Kidney capillary endothelial cell (primary cell): ENCODE results near the gene MIGA2.

Experiments
- DNase-seq: peaks from one replicate; pipeline ENCODE4 v3.0.0-alpha.2; 2018; ENCODE audit warnings: low spot score

The MIGA2 gene

DNA sequence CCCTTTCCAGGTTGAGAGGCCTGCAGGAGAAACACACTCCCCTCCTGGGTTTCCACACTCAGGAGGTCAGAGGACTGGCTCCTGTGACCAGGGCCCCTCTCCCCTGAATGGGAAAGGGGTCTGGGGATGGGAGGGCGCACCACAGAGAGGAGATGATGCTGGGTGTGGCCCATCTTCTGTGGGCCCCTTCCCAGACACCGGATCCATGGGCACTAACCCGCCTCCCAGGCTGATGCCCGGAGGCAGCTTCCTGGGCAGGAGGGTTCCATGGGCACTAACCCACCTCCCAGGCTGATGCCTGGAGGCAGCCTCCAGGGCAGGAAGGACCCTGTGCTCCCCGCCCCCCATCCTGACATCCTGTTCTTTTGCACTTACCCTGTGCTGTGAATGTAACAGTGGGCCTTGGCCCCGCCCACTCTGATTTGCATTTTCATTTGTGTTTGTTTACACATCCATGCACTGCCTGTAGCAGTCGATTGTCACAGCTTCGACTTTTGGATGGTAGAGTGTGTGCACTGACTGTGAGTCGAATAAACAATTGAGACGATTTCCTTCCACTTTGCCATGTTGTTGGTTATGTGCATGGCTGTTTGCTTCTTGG is 35.2 kb downstream of the MIGA2 start:
- no peak for DNase-seq

DNA sequence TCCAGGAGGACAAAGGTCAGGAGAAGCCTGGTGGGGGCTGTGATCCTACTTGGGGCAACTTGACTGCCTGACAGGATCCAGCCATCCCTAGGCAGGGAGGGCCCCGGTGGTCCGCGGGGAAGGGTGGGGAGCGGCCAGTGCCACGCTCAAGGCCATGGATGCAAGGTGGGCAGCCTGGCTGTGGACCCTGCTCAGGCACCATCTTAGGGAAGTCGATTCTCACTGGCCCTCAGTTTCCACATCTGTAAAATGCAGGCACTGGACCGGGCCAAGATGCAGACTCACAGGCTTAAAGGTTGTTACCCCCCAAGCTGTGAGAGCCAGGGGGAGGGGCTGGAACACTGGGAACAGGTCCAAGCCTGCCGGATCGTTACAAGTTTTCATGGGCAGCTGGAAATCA is 35.7 kb downstream of the MIGA2 start:
- no peak for DNase-seq

DNA sequence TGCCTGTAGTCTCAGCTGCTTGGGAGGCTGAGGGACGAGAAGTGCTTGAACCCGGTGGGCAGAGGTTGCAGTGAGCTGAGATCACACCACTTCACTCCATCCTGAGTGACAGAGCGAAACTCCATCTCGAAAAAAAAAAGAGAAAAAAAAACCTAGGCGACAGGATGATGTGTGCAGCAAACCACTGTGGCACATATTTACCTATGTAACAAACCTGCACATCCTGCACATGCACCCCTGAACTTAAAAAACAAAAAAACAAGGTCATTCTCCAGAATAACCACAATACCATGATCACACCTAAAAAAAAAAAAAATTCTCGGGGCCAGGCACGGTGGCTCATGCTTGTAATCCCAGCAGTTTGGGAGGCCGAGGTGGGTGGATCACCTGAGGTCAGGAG is 37.0 kb downstream of the MIGA2 start:
- DNase-seq: no peak

DNA sequence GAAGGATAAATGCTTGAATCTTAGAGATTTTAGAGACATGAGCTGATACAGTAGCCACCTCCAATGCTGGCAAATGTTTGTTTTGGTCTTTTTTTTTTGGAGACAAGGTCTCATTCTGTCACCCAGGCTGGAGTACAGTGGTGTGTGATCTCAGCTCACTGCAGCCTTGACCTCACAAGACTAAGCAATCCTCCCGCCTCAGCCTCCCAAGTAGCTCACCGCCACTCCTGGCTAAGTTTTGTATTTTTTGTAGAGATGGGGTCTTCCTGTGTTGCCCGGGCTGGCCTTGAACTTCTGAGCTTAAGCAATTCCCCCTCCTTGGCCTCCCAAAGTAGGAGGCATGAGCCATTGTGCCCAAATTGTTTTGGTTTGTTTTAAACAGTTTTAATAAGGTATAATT is 37.7 kb downstream of the MIGA2 start:
- no peak for DNase-seq

DNA sequence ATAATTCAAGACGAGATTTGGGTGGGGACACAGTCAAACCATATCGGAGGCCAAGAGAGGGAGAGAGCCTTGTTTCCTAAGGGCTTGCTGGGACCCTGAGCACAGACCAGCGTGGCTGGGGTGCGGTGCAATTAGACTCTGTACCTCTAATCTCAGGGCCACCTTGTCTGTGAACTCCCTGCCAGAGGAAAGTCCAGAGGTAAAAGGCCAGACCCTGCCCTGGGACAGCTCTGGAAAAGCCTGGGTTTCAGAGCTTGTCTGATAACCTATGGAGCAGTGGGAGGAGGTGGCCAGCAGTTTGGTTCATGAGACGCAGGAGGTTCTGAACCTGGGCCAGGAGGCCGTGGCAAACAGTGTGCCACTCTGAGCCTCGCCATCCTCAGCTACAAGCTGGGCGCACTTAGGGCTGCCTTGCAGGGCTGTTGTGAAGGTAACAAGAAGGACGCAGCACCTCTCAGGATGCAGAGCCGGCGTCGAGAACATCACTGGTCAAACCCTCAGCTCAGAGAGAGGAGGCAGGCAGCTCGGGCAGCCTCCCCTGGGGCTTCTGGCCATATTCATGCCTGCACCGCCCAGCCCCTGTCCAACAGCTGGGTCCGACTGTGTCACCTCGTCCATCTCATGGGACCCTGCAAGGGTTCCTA is 39.7 kb downstream of the MIGA2 start:
- DNase-seq: no peak

DNA sequence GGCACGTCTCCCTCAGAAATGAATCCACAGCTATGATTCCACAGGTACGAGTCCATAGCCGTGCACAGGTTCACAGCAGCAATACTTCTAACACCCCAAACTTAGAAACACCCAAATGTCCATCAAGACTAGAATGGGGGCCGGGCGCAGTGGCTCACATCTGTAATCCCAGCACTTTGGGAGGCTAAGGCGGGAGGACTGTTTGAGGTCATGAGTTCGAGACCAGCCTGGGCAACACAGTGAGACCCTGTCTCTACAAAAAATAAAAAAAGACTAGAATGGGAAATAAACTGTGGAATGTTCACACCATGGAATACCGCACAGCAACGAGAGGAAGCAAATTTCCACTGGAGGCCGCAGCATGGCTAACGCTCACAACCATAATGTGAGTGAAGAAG is 40.2 kb downstream of the MIGA2 start:
- DNase-seq: no peak

- DNase-seq: no peak
Measured at GRCh38 chr9:129077236-129077635, 40.8 kb downstream of the MIGA2 start.

DNA sequence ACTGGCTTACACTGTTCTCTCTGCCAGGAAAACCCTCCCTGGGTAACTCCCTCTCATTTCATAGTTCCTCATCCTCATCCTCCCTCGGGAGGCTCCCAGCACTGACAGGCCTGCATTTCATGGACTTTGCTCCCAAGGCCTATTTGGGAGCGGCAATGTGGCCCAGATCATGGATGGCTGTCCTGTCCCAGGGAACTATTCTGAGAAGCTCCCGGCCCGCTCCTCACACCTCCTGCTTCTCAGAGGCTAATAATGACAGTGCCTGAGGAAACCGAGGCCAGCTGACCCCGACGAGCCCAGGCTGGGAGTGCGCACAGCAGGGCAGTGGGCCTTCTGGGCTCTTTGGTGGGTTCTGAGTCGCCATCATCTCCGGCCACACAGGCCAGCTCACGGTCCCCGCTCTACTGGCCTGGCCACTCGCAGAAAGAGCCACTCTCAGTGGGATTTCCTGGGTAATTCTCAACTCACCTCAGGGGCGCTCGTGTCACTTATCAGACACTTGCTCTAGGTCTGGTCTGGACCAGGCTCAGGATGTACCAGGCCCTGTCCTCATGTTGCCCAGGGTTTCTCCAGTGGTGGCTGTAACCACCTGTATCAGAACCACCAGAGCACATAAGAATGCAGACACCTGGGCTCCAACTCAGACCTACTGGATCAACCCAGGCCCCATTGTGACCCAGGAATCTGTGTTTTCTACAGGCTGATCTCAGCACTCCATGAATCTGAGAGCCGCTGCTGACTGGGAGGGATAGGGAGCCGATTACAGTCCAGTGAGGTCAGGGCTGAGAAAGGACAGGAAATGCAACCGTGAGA is 42.5 kb downstream of the MIGA2 start:
- no peak for DNase-seq

- DNase-seq: no peak
Measured at GRCh38 chr9:129079829-129080228, 43.4 kb downstream of the MIGA2 start.

DNA sequence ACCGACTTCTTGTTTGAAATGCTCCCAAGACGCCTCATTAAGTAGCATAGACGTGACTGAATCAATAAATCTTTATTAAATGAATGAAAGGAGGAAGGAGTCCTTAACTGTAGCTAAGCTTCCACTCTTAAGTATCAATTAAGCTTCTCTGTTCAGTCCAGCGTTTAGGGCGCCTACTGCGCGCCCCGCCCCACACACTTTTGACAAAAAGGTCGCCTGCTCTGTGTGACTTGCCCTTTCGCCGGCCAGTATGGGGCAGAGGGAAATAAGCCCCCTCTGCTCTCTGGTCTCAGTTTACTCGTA is 43.8 kb downstream of the MIGA2 start:
- peak; percentile 3 for DNase-seq

DNA sequence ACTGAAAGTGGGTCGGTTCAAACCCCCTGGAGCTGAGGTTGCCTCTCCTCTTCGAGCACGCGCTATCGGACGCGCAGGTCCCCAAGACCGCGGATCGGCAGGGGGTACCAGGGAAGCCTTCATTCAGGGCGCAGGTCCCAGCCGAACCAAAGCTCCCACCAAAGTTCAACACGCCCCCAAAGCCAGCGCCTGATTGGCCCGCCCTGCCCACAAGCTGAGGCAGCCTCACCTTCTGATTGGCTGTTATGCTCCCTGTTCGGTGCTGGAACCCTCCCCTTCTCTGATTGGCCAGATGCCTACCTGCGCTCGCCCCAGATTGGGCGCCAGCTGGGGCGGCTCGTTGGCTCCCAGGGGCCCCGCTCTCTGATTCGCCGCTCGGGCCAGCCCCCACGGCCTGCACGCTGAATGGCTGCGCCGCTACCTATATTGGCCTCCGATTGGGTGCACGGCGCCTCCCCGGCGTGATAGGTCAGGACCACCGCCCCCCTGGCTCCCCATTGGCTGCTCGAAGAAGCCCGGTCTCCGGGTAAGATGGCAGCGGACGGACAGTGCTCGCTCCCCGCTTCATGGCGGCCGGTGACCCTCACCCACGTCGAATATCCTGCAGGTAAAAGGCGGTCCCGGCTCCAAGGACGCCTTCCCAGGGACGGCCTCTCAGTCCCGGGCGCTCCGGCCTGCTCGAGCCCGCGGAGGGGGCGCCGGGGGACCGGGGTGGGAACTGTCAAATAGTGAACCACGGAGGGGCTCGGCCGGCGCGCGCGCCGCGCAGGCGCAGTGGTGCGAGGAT is 44.4 kb downstream of the MIGA2 start, which contains the start of gene DOLPP1:
TSS of gene DOLPP1 (plus strand) at position 511 of the 787 bp plus-strand sequence. CDS start at position 532, 21 bp downstream.
- peak; percentile 98 for DNase-seq

GRCh38 chr9:129081388-129081904 is 45.0 kb downstream of the MIGA2 start:
- DNase-seq: no peak

- no peak for DNase-seq
Measured at GRCh38 chr9:129084087-129084486, 47.7 kb downstream of the MIGA2 start.

GRCh38 chr9:129089246-129089645 is 52.8 kb downstream of the MIGA2 start:
- no peak for DNase-seq

- DNase-seq: no peak
Measured at GRCh38 chr9:129093602-129094386, 57.4 kb downstream of the MIGA2 start.

DNA sequence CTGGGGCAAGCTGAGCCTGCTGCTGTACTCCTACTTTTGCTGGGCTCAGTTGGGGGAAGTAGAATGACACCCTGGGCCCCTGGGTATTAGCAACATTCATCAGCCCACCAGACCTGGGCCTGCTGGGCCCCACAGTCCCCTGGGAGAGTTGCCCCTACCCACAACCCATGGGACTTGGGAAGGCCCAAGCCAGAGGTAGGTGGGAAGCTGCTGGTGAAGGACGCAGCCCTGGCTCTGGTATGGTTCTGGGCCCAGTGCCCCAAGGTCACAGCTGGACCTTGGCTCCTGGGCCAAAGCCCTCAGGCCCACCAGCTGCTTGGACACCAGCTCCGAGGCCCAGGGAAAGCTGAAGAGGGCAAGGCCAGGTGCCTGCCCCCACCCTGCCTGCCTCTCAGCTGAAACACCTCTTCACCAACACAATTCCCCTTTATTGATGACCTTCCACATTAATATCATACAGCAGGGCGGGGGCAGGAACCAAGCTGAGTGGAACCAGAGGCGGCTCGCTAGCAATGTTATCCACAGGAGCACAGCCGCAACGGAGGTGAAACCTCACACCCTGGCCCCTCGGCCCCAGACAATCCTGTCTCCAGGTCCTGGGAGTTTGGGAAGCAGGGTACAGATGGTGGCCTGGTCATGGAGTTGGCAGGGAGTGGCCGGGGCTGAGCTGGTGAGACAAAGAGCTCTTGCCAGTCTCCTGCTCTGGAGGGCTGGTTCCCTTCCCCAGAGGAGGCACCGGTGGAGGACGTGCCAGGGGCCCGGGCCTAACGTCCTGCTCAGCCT is 58.2 kb downstream of the MIGA2 start:
- no peak for DNase-seq

DNA sequence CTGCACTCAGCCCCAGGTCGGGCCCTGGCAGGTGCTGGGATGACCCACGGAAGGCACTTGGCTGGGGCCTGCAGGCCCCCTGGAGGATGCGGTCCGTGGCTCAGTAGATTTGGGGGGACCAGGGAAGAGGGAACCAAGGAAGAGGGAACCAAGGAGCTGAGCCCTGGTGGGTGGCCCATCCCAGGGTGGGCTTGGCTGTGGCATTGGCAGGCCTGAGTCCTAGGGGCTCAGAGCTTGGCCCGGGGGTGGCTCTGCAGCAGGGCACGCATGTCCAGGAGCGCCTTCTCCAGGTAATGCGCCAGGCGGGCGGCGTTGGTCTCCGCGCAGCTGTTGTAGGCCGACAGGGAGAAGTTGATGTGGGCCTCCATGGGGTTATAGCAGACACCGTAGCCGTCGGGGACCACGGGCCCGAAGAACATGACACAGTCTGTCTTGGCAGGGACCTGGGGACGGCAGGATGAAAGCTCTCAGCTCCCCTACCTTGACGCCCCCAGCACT is 58.8 kb downstream of the MIGA2 start:
- no peak for DNase-seq

DNA sequence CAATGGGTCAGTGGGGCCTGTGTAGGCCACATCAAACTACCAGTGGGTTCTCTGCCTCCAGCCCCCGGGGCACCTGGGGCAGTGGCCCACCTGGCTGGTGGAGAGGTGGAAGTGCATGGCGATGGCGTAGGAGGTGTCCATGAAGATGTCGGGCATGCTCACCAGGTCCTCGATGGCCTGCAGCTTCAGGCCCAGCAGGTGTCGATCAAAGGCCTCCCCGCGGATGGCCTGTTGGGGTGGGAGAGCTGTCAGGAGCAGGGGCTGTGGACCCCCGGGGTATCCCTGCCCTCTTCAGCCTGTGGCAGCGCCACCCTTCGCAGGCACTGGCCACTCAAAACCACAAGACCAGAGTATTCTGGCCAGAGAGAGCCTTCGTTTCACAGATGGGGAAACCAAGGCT is 59.5 kb downstream of the MIGA2 start:
- DNase-seq: no peak

GRCh38 chr9:129097671-129098306 is 61.4 kb downstream of the MIGA2 start:
- no peak for DNase-seq

GRCh38 chr9:129098328-129098727 is 61.9 kb downstream of the MIGA2 start:
- DNase-seq: no peak
